ENCODE data around the gene PELO.

Gene PELO

DNA sequence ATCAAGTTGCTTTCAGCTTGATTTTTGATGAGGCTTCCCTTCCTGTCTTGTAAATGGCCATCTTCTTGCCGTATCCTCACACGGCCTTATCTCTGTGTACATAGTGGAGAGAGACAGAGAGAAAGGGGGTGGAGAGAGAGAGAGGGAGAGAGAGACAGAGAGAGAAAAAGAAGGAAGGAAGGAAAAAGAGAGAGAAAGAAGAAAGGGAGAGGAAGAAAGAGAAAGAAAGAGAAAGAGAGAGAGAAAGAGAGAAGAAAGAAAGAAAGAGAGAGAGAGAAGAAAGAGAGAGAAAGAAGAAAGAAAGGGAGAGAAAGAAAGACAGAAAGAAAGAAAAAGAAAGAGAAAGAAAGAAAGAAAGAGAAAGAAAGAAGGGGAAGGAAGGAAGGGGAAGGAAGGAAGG is 46.6 kb downstream of the PELO start:
- no peak for DNase-seq

DNA sequence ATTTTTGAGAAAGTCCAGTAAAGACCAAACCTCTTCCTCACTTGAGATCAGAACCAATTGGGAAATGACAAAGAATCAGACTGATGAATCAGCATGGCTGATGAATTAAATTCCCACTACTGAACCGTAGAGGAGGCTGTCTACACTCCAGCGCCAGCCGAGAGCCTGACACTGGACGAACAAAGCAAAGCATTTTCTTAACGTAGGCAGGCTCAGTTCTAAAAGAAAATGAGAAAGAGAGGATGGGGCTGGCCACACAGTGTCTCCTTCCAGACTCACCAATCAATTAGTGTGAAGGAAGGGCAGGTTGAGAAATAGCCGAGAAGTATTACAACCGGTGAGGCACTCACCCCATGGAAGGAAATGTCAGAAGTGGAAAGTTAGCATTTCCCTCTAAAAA is 49.4 kb downstream of the PELO start:
- DNase-seq = no peak

Data from NCI-H1105 treated with DMSO at 0.1 percent for 48 hours (cell line).